HepG2 (cell line): Measurements from ENCODE around the gene PMEPA1. TPM values are rescaled to one million over a fixed set of nuclear protein-coding genes. Genes with fewer than 3 reads are reported as not detected.

ENCODE experiments used
- ATAC-seq: fragments of 200-7000 bp; cut with Tn5 transposase; 3 replicates; pipeline ENCODE4 v1.9.1; 2020; ENCODE audit warnings: mild to moderate bottlenecking, moderate library complexity
- BruUV-seq: library from RNA; stranded (reverse); fragments of 400-500 nt; replicated peaks from 2 replicates; lab custom pipeline; 2021; lab: Mats Ljungman, UMichigan
- CTCF ChIA-PET: fragments of 300-600 bp; formaldehyde crosslinking; extraction: SDS; loops from one replicate; lab custom pipeline; 2021; ENCODE audit warnings: low total read pairs, inconsistent platforms, low intra/inter-chr PET ratio; lab: Yijun Ruan, JAX
- POLR2A ChIA-PET: fragments of 350-600 bp; sonication (Branson Sonifier 250); formaldehyde crosslinking; loops from one replicate; lab custom pipeline; 2020; ENCODE audit warnings: antibody characterized with exemption, inconsistent platforms; lab: Yijun Ruan, JAX
- DNase-seq: peaks from one replicate; pipeline ENCODE4 v3.0.0-alpha.2; 2015; ENCODE audit warnings: low spot score
- FAIRE-seq: peaks from 3 replicates; lab custom pipeline; 2011; peaks lifted over from hg19 to GRCh38; lab: Jason Lieb, UNC
- H2AFZ ChIP-seq: one replicate; pipeline ENCODE4 v1.6.1; 2011; ENCODE audit warnings: low read length, inconsistent platforms
- H3K27ac ChIP-seq: fragments of 300-600 bp; 3 replicates; pipeline ENCODE4 v1.8.0; 2011; ENCODE audit warnings: mixed run types, mild to moderate bottlenecking, mixed read lengths, low read length, inconsistent platforms; ENCODE audit not compliant: insufficient read depth; ENCODE audit errors: extremely low read length
- H3K27me3 ChIP-seq, 2 experiments: fragments of 200-600 bp in 1 of 2; 2 replicates in 1 of 2; 3 replicates in 1 of 2; pipeline versions ENCODE4 v1.6.0 to v1.8.0; 2011; ENCODE audit warnings: low read length in 2 of 2, mild to moderate bottlenecking in 2 of 2, moderate library complexity in 2 of 2, inconsistent platforms in 1 of 2; ENCODE audit not compliant: insufficient read depth in 2 of 2, control insufficient read depth in 1 of 2
- H3K36me3 ChIP-seq, 2 experiments: fragments of 200-600 bp in 1 of 2; replicated peaks in 1 of 2; 2 replicates in 1 of 2; 3 replicates in 1 of 2; pipeline versions ENCODE4 v1.5.1 to v1.8.0; 2011; ENCODE audit warnings: low read length in 2 of 2, inconsistent platforms in 1 of 2; ENCODE audit not compliant: insufficient read depth in 2 of 2, control insufficient read depth in 1 of 2
- H3K4me1 ChIP-seq: 2 replicates; pipeline ENCODE4 v1.5.1; 2012; ENCODE audit warnings: low read length, inconsistent platforms; ENCODE audit not compliant: insufficient read depth
- H3K4me2 ChIP-seq: 2 replicates; pipeline ENCODE4 v1.6.0; 2011; ENCODE audit warnings: low read depth, low read length, inconsistent platforms
- H3K4me3 ChIP-seq, 3 experiments: fragments of 200-600 bp in 1 of 3; sonication (generic), shearing (Covaris generic) in 1 of 3; replicated peaks in 1 of 3; 2 replicates each; pipeline ENCODE4 v1.5.1; 2011 to 2016; ENCODE audit warnings: low read length in 3 of 3, inconsistent platforms in 2 of 3, low read depth in 2 of 3, mild to moderate bottlenecking in 2 of 3, control low read depth in 1 of 3, mixed read lengths in 1 of 3; ENCODE audit not compliant: insufficient read depth in 1 of 3
- H3K79me2 ChIP-seq: one replicate; pipeline ENCODE4 v1.6.1; 2011; ENCODE audit warnings: low read length, inconsistent platforms; ENCODE audit not compliant: insufficient read depth
- H3K9ac ChIP-seq: 2 replicates; pipeline ENCODE4 v1.6.0; 2011; ENCODE audit warnings: mild to moderate bottlenecking, low read depth, low read length, inconsistent platforms; ENCODE audit not compliant: insufficient read depth
- H3K9me3 ChIP-seq: 2 replicates; pipeline ENCODE4 v1.5.1; 2012; ENCODE audit warnings: mild to moderate bottlenecking, low read length
- H4K20me1 ChIP-seq: 2 replicates; pipeline ENCODE4 v1.6.0; 2011; ENCODE audit warnings: inconsistent platforms, mild to moderate bottlenecking, low read length, moderate library complexity; ENCODE audit not compliant: insufficient read depth
- MBNL3 ChIP-seq: fragments of 250-450 bp; sonication (Bioruptor Pico); conservative IDR thresholded peaks from 2 replicates; pipeline ENCODE4 v1.8.0; 2022; ENCODE audit warnings: mild to moderate bottlenecking, inconsistent platforms
- ZKSCAN5 ChIP-seq: sonication (generic); formaldehyde crosslinking; IDR thresholded peaks from 2 replicates; pipeline ENCODE4 v1.5.1; 2020; ENCODE audit warnings: mild to moderate bottlenecking, missing genetic modification reagents
- ZNF263 ChIP-seq: sonication (generic); formaldehyde crosslinking; IDR thresholded peaks from 2 replicates; pipeline ENCODE4 v1.4.0; 2020; ENCODE audit warnings: missing genetic modification reagents
- ZNF326 ChIP-seq: sonication (generic); formaldehyde crosslinking; IDR thresholded peaks from 2 replicates; pipeline ENCODE4 v1.4.0; 2020; ENCODE audit warnings: missing genetic modification reagents, borderline replicate concordance
- ZNF468 ChIP-seq: sonication (generic); formaldehyde crosslinking; IDR thresholded peaks from 2 replicates; pipeline ENCODE4 v1.8.0; 2022; ENCODE audit warnings: mild to moderate bottlenecking, moderate library complexity, missing genetic modification reagents
- ZNF563 ChIP-seq: sonication (generic); formaldehyde crosslinking; IDR thresholded peaks from 2 replicates; pipeline ENCODE4 v1.8.0; 2022; ENCODE audit warnings: mild to moderate bottlenecking, moderate library complexity, missing genetic modification reagents
- ZNF788 ChIP-seq: sonication (generic); formaldehyde crosslinking; IDR thresholded peaks from 2 replicates; pipeline ENCODE4 v1.5.0; 2020; ENCODE audit warnings: mild to moderate bottlenecking, missing genetic modification reagents, borderline replicate concordance
- WGBS: methylation state at CpG from one replicate; pipeline ENCODE4 v1.1.6; 2017; ENCODE audit warnings: low lambda C conversion rate; 5-methylcytosine and 5-hydroxymethylcytosine counted together
- in situ Hi-C: cut with HindIII; loops from 2 replicates; pipeline ENCODE4 v1.10.0; 2017; ENCODE audit warnings: low pct_unique_long_range_greater_than_20kb; ENCODE audit not compliant: extremely low pct_ligation_motif_present
- intact Hi-C: fragments of 100-400 bp; cut with micrococcal nuclease; formaldehyde crosslinking; loops from one replicate; pipeline ENCODE4 v1.10.0; 2022; ENCODE audit not compliant: unreplicated experiment
- polyA plus RNA-seq, 8 experiments: library from polyadenylated mRNA; depleted of rRNA in 3 of 8; stranded (reverse) in 7 of 8; unstranded in 1 of 8; fragments of >200 nt; fragmentation: Illumina TruSeq in 4 of 8; extraction: Trizol in 4 of 8; gene quantifications; 2 replicates each; pipeline versions ENCODE4 v1.2.1 to v1.2.3, GENCODE V29; 2011 to 2016; ENCODE audit warnings: low read depth in 4 of 8, missing spikeins in 1 of 8, mixed read lengths in 1 of 8; ENCODE audit not compliant: insufficient read depth in 1 of 8
- total RNA-seq, 5 experiments: library from RNA; depleted of rRNA; stranded (reverse); fragments of >200 nt; fragmentation: Illumina TruSeq; extraction: Trizol; gene quantifications; 2 replicates each; pipeline ENCODE4 v1.2.3, GENCODE V29; 2016; ENCODE audit warnings: low read depth in 1 of 5
- TF ChIP-seq, protein P1 (sequence below): sonication (generic); formaldehyde crosslinking; IDR thresholded peaks from 2 replicates; pipeline ENCODE4 v1.4.0; 2020; ENCODE audit warnings: mild to moderate bottlenecking, missing genetic modification reagents

PMEPA1 gene
- total and polyA plus RNA-seq, 2 of the 13 experiments (the other 11 are each of a cell fraction or from before 2014, with no cell fraction given) = not detected

- no peak for TF ChIP-seq ZNF788
Observed at GRCh38 chr20:57612436-57612835, 97.4 kb downstream of the PMEPA1 start (continued).

DNA sequence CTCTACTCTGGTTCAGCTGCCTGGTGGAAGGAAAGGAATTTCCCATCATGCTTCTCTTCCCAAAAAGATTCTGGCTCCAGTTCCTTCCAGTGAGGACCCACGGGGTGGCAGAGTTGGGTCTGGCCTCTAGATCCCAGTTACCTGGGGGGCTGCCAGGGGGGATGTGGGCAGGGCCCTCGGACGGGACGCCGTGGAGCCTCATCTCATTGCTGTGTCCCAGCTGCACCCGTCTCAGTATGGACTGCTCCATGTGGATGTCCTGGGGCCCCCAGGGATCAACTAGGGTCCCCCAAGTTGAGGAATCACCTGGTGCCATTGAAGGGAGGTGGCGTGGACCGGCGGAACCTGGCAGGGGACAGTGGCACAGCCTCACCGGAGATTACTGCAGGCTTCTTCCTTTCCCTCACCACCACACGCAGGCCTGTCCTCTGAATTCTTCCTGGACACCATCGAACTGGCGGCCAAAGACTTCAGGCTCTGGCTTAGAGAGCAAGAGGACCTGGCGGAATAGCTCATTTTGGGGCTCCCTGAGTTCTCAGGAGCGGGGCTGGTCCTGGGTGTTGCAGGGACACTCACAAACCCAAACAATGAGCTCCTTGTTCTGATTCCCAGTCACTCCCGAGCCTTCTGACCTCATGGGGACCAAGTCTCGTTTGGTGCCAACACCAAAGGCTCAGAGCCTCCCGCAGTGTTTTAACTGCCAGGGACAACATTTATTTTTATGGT, 98.1 kb downstream of the PMEPA1 start:
- FAIRE-seq (no peak), DNase-seq (no peak), ATAC-seq (peak; percentile 10; the same call in 2 of the 3 replicates)
- intact Hi-C loops = no loop called here
- Histone ChIP-seq H3K9me3 (no peaks in the 10 kb centered on the region), H3K9ac (no peak overlapping the region), H3K4me1 (no peaks in the 10 kb centered on the region), H3K36me3 (no peaks in the 10 kb centered on the region), H3K4me2 (no peak overlapping the region), H3K79me2 (no peaks in the 10 kb centered on the region), H2AFZ (no peak overlapping the region), H4K20me1 (no peaks in the 10 kb centered on the region; the same call in 1 of the 2 replicates), H3K27me3 (peaks cover 20 to 72% of the 10 kb centered on the region in 2 experiments; a peak in 3 of 5 replicates), H3K4me3 (no peak overlapping the region), H3K27ac (no peak overlapping the region)
- TF ChIP-seq MBNL3 (CRISPR knock-in tag) (no peak), ZNF563 (CRISPR knock-in tag) (no peak), ZKSCAN5 (CRISPR knock-in tag) (no peak)
- POLR2A ChIA-PET = no interaction called here
- in situ Hi-C loops = no loop called here
- WGBS = 16% methylated on average over 18 of the region's 18 CpGs
- BruUV-seq = no TSS peak
- CTCF ChIA-PET = no interaction called here

- Histone ChIP-seq H3K27ac (no peak overlapping the region), H3K9me3 (no peaks in the 10 kb centered on the region), H3K79me2 (no peaks in the 10 kb centered on the region), H3K36me3 (no peaks in the 10 kb centered on the region), H3K9ac (no peak overlapping the region), H3K4me1 (no peaks in the 10 kb centered on the region), H3K4me3 (no peak overlapping the region)
- POLR2A ChIA-PET = no interaction called here
- DNase-seq = no peak
- WGBS = 7% methylated on average over 14 of the region's 18 CpGs
- in situ Hi-C loops = no loop called here
- TF ChIP-seq ZNF468 (CRISPR knock-in tag) (no peak), ZNF326 (CRISPR knock-in tag) (no peak), ZNF263 (CRISPR knock-in tag) (0 out of 2 replicates have a peak, but pooled peaks have one; percentile 19)
- TF ChIP-seq, protein P1, sequence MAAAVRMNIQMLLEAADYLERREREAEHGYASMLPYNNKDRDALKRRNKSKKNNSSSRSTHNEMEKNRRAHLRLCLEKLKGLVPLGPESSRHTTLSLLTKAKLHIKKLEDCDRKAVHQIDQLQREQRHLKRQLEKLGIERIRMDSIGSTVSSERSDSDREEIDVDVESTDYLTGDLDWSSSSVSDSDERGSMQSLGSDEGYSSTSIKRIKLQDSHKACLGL (CRISPR knock-in tag) = no peak
- TF ChIP-seq, all 625 proteins: peak for 1
- H2AFZ ChIP-seq = no peak overlapping the region
- FAIRE-seq = no peak
- CTCF ChIA-PET = no interaction called here
- no peaks in the 10 kb centered on the region; the same call in 1 of the 2 replicates for H4K20me1 ChIP-seq
- no peak overlapping the region for H3K4me2 ChIP-seq
- peaks cover 20 to 65% of the 10 kb centered on the region in 2 experiments; a peak in 3 of 5 replicates for H3K27me3 ChIP-seq
- no TSS peak for BruUV-seq
- peak; percentile 10; the same call in 2 of the 3 replicates for ATAC-seq
- intact Hi-C loops = no loop called here
Observed at GRCh38 chr20:57610261-57610952, 99.4 kb downstream of the PMEPA1 start.
